GM23338 (cell line): ENCODE results near the gene MRTFA. TPM values are rescaled to one million over a fixed set of nuclear protein-coding genes. Genes with fewer than 3 reads are reported as not detected.

Experiments
- ATAC-seq: fragments of 200-7000 bp; cut with Tn5 transposase; 3 replicates; pipeline ENCODE4 v1.9.1; 2020
- DNase-seq: peaks from one replicate; pipeline ENCODE4 v3.0.0-alpha.2; 2015; ENCODE audit warnings: low spot score
- H2AFZ ChIP-seq: fragments of 200-600 bp; sonication (generic); 2 replicates; pipeline ENCODE4 v1.8.0; 2016; ENCODE audit warnings: antibody characterized with exemption, mild to moderate bottlenecking, moderate library complexity
- H3F3A ChIP-seq: fragments of 200-600 bp; sonication (generic); replicated peaks from 2 replicates; pipeline ENCODE4 v1.8.0; 2017; ENCODE audit warnings: antibody characterized with exemption, mixed run types, low read depth
- H3K27ac ChIP-seq: fragments of 200-600 bp; sonication (generic); 2 replicates; pipeline ENCODE4 v1.6.1; 2016; ENCODE audit warnings: low read depth
- H3K27me3 ChIP-seq: fragments of 200-600 bp; sonication (generic); 2 replicates; pipeline ENCODE4 v1.8.0; 2016; ENCODE audit warnings: mild to moderate bottlenecking, mixed run types, moderate library complexity; ENCODE audit not compliant: insufficient read depth
- H3K36me3 ChIP-seq: fragments of 200-600 bp; sonication (generic); 2 replicates; pipeline ENCODE4 v1.8.0; 2016; ENCODE audit warnings: mild to moderate bottlenecking; ENCODE audit not compliant: insufficient read depth
- H3K4me1 ChIP-seq: fragments of 200-600 bp; sonication (generic); 2 replicates; pipeline ENCODE4 v1.8.0; 2016; ENCODE audit warnings: mild to moderate bottlenecking, moderate library complexity; ENCODE audit not compliant: insufficient read depth
- H3K4me2 ChIP-seq: fragments of 200-600 bp; sonication (generic); 2 replicates; pipeline ENCODE4 v1.7.1; 2017; ENCODE audit warnings: mixed run types
- H3K4me3 ChIP-seq: fragments of 200-600 bp; sonication (generic); 2 replicates; pipeline ENCODE4 v1.6.1; 2016; ENCODE audit warnings: mixed run types
- H3K79me2 ChIP-seq: fragments of 200-600 bp; sonication (generic); replicated peaks from 2 replicates; pipeline ENCODE4 v1.8.0; 2017; ENCODE audit warnings: mild to moderate bottlenecking; ENCODE audit not compliant: insufficient read depth
- H3K9me2 ChIP-seq: fragments of 200-600 bp; sonication (generic); 2 replicates; pipeline ENCODE4 v1.8.0; 2017; ENCODE audit not compliant: insufficient read depth
- H4K20me1 ChIP-seq: fragments of 200-600 bp; sonication (generic); replicated peaks from 2 replicates; pipeline ENCODE4 v1.8.0; 2017; ENCODE audit warnings: mild to moderate bottlenecking; ENCODE audit not compliant: insufficient read depth
- H3K27ac Mint-ChIP-seq: 2 replicates; pipeline ENCODE4 v1.8.0; 2020; ENCODE audit warnings: inconsistent platforms, mild to moderate bottlenecking, moderate library complexity, mixed read lengths
- H3K27me3 Mint-ChIP-seq: 3 replicates; pipeline ENCODE4 v1.8.0; 2022; ENCODE audit warnings: low read depth, mild to moderate bottlenecking, moderate library complexity, mixed read lengths, inconsistent platforms; ENCODE audit not compliant: insufficient read depth, poor library complexity
- H3K36me3 Mint-ChIP-seq: 3 replicates; pipeline ENCODE4 v1.8.0; 2021; ENCODE audit warnings: low read depth, mild to moderate bottlenecking, inconsistent platforms, moderate library complexity, mixed read lengths
- H3K4me1 Mint-ChIP-seq: 3 replicates; pipeline ENCODE4 v1.8.0; 2020; ENCODE audit warnings: mild to moderate bottlenecking, inconsistent platforms, mixed read lengths
- H3K4me3 Mint-ChIP-seq: 3 replicates; pipeline ENCODE4 v1.8.0; 2021; ENCODE audit warnings: moderate library complexity, mild to moderate bottlenecking, inconsistent platforms, mixed read lengths
- H3K9me3 Mint-ChIP-seq: 3 replicates; pipeline ENCODE4 v1.8.0; 2020; ENCODE audit warnings: moderate library complexity, mild to moderate bottlenecking, inconsistent platforms, mixed read lengths
- CREB1 ChIP-seq: fragments of 250-450 bp; sonication (Bioruptor Pico); IDR thresholded peaks from 2 replicates; pipeline ENCODE4 v1.5.0; 2020; ENCODE audit warnings: low read depth, mild to moderate bottlenecking, moderate library complexity
- EZH2 ChIP-seq: fragments of 200-600 bp; sonication (generic); IDR thresholded peaks from one replicate; pipeline ENCODE4 v1.8.0; 2017; ENCODE audit warnings: antibody characterized with exemption, mild to moderate bottlenecking, low read depth; ENCODE audit not compliant: unreplicated experiment
- EZH2phosphoT487 ChIP-seq: fragments of 200-600 bp; sonication (generic); IDR thresholded peaks from one replicate; pipeline ENCODE4 v1.8.1; 2018; ENCODE audit warnings: antibody characterized with exemption; ENCODE audit not compliant: unreplicated experiment
- JUNB ChIP-seq: IDR thresholded peaks from one replicate; pipeline ENCODE4 v1.6.1; 2016; ENCODE audit warnings: antibody characterized with exemption; ENCODE audit not compliant: unreplicated experiment
- NANOG ChIP-seq: IDR thresholded peaks from 2 replicates; pipeline ENCODE4 v1.6.1; 2016; ENCODE audit warnings: antibody characterized with exemption, borderline replicate concordance
- POLR2AphosphoS5 ChIP-seq: IDR thresholded peaks from 2 replicates; pipeline ENCODE4 v1.6.1; 2016; ENCODE audit warnings: antibody characterized with exemption, low read depth
- REST ChIP-seq: IDR thresholded peaks from one replicate; pipeline ENCODE4 v1.6.1; 2018; ENCODE audit warnings: antibody characterized with exemption; ENCODE audit not compliant: unreplicated experiment
- STAT1 ChIP-seq: IDR thresholded peaks from one replicate; pipeline ENCODE4 v1.6.1; 2016; ENCODE audit warnings: antibody characterized with exemption; ENCODE audit not compliant: unreplicated experiment
- ZNF114 ChIP-seq: fragments of 250-450 bp; sonication (Bioruptor Pico); IDR thresholded peaks from 2 replicates; pipeline ENCODE4 v1.5.0; 2020; ENCODE audit warnings: mild to moderate bottlenecking, moderate library complexity
- ZNF331 ChIP-seq: fragments of 250-450 bp; sonication (Bioruptor Pico); IDR thresholded peaks from 2 replicates; pipeline ENCODE4 v1.5.0; 2020; ENCODE audit warnings: low read depth, mild to moderate bottlenecking, moderate library complexity
- ZNF462 ChIP-seq: fragments of 250-450 bp; sonication (Bioruptor Pico); IDR thresholded peaks from 2 replicates; pipeline ENCODE4 v1.5.0; 2020; ENCODE audit warnings: mild to moderate bottlenecking, moderate library complexity
- long read RNA-seq: library from polyadenylated mRNA; unstranded; transcript quantifications from one replicate; pipeline ENCODE4 v2.0.0, GENCODE V29; 2020; ENCODE audit not compliant: unreplicated experiment
- polyA plus RNA-seq: library from polyadenylated mRNA; unstranded; fragments of >200 nt; fragmentation: Nextera tagmentation; extraction: Ambion mirVana; gene quantifications from 2 replicates; pipeline ENCODE4 v1.2.1, GENCODE V29; 2016
- total RNA-seq: library from RNA; depleted of rRNA; stranded (reverse); fragments of >200 nt; shearing (Covaris generic); gene quantifications from 2 replicates; pipeline ENCODE4 v1.2.3, GENCODE V29; 2014; rRNA removed
- TF ChIP-seq, protein P1 (sequence below), 2 experiments: fragments of 200-600 bp in 1 of 2; sonication (generic) in 1 of 2; conservative IDR thresholded peaks; 2 replicates each; pipeline versions ENCODE4 v1.5.1 to v1.6.1; 2016 to 2017; ENCODE audit warnings: antibody characterized with exemption in 2 of 2, low read depth in 2 of 2, mild to moderate bottlenecking in 2 of 2, moderate library complexity in 1 of 2
- TF ChIP-seq, protein P2 (sequence below): IDR thresholded peaks from 2 replicates; pipeline ENCODE4 v1.6.1; 2016; ENCODE audit warnings: antibody characterized with exemption

Gene MRTFA
- total RNA-seq (85.2 and 92.4 TPM in 2 replicates), polyA plus RNA-seq (18.1 and 19.3 TPM in 2 replicates)
- long read RNA-seq, partial matches to known transcripts = 1 of 4 reads
- long read RNA-seq, other reads (novel, unspliced or antisense) = 3 of 4 reads

GRCh38 chr22:40636380-40637182 lies at the start of gene MRTFA:
Gene MRTFA (minus strand): TSS chr22:40636719.
- peak; percentile 92 for ATAC-seq
- no peaks in the 10 kb centered on the region for H3K36me3 Mint-ChIP-seq
- Histone ChIP-seq H4K20me1 (peaks cover 22% of the 10 kb centered on the region), H3F3A (no peaks in the 10 kb centered on the region), H3K4me3 (peak within 1 kb of the TSS; percentile 90), H2AFZ (peak within 1 kb of the TSS; percentile 98), H3K4me1 (peaks cover 8% of the 10 kb centered on the region; the same call in 1 of the 2 replicates), H3K27ac (peak within 1 kb of the TSS; percentile 79; the same call in 1 of the 2 replicates), H3K79me2 (peaks cover 43% of the 10 kb centered on the region), H3K36me3 (no peaks in the 10 kb centered on the region), H3K27me3 (peaks cover 3% of the 10 kb centered on the region; the same call in 1 of the 2 replicates), H3K9me2 (no peaks in the 10 kb centered on the region), H3K4me2 (peak within 1 kb of the TSS; percentile 98)
- H3K4me1 Mint-ChIP-seq = peaks cover 16% of the 10 kb centered on the region
- peak within 1 kb of the TSS; percentile 92 for H3K4me3 Mint-ChIP-seq
- TF ChIP-seq ZNF331 (CRISPR knock-in tag) (no peak), STAT1 (no peak), EZH2phosphoT487 (no peak), CREB1 (CRISPR knock-in tag) (peak; percentile 85), ZNF114 (no peak), ZNF462 (no peak), NANOG (no peak), EZH2 (no peak), JUNB (no peak), POLR2AphosphoS5 (peak; percentile 94), REST (peak; percentile 18)
- TF ChIP-seq, protein P1, sequence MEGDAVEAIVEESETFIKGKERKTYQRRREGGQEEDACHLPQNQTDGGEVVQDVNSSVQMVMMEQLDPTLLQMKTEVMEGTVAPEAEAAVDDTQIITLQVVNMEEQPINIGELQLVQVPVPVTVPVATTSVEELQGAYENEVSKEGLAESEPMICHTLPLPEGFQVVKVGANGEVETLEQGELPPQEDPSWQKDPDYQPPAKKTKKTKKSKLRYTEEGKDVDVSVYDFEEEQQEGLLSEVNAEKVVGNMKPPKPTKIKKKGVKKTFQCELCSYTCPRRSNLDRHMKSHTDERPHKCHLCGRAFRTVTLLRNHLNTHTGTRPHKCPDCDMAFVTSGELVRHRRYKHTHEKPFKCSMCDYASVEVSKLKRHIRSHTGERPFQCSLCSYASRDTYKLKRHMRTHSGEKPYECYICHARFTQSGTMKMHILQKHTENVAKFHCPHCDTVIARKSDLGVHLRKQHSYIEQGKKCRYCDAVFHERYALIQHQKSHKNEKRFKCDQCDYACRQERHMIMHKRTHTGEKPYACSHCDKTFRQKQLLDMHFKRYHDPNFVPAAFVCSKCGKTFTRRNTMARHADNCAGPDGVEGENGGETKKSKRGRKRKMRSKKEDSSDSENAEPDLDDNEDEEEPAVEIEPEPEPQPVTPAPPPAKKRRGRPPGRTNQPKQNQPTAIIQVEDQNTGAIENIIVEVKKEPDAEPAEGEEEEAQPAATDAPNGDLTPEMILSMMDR (conservative IDR thresholded peaks at IDR 0.05; ENCODE audit: low read depth in 2 of 2) = no peak
- TF ChIP-seq, protein P2, sequence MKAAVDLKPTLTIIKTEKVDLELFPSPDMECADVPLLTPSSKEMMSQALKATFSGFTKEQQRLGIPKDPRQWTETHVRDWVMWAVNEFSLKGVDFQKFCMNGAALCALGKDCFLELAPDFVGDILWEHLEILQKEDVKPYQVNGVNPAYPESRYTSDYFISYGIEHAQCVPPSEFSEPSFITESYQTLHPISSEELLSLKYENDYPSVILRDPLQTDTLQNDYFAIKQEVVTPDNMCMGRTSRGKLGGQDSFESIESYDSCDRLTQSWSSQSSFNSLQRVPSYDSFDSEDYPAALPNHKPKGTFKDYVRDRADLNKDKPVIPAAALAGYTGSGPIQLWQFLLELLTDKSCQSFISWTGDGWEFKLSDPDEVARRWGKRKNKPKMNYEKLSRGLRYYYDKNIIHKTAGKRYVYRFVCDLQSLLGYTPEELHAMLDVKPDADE = no peak; the same call in 1 of the 2 replicates
- peaks cover 18% of the 10 kb centered on the region for H3K27me3 Mint-ChIP-seq
- no peaks in the 10 kb centered on the region for H3K9me3 Mint-ChIP-seq
- H3K27ac Mint-ChIP-seq = peak within 1 kb of the TSS; percentile 80
- peak; percentile 100 for DNase-seq
